ENCODE measurements around the gene CLEC1A. TPM values are rescaled to one million over a fixed set of nuclear protein-coding genes. Genes with fewer than 3 reads are reported as not detected.

Gene CLEC1A
- total RNA-seq, 2 experiments from 2014 or later = not detected

DNA sequence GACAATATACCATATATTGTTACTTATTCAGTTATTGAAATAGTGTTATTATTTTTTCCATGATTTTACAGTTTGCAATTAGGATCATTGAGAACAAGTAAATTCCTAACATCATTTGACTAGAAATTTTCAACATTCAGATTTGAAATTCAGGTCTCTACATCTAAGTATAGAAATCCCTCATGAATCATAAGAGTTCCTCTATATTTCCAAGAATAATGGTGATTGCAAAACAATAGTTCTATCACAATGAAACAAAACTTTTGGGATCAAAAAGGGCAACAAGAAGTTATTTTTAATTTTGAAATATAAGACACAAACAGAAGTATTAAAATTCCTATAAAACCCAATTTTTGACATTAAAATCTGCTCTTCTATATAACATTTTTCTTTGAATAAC, 10.8 kb downstream of the CLEC1A start:
- Histone ChIP-seq H3K9me2 (ENCODE audit: insufficient read depth, low read length) (no peaks in the 10 kb centered on the region), H3K36me3 (ENCODE audit: insufficient read depth, low read length) (no peaks in the 10 kb centered on the region), H2AFZ (ENCODE audit: low read length) (no peak overlapping the region), H3K4me3 (ENCODE audit: low read depth, low read length, poor library complexity, severe bottlenecking) (no peak overlapping the region), H3K79me2 (ENCODE audit: insufficient read depth, low read depth, low read length) (no peaks in the 10 kb centered on the region), H3K4me1 (ENCODE audit: insufficient read depth, low read length, poor library complexity, severe bottlenecking) (no peaks in the 10 kb centered on the region), H4K20me1 (ENCODE audit: insufficient read depth, low read length) (no peaks in the 10 kb centered on the region), H3K4me2 (ENCODE audit: low read length) (no peak overlapping the region), H3K27ac (ENCODE audit: low read depth, low read length, poor library complexity, severe bottlenecking) (no peak overlapping the region), H3K9me3 (ENCODE audit: low read length) (no peaks in the 10 kb centered on the region)
- no peak for DNase-seq (ENCODE audit: low spot score)
- TF ChIP-seq, protein P1, sequence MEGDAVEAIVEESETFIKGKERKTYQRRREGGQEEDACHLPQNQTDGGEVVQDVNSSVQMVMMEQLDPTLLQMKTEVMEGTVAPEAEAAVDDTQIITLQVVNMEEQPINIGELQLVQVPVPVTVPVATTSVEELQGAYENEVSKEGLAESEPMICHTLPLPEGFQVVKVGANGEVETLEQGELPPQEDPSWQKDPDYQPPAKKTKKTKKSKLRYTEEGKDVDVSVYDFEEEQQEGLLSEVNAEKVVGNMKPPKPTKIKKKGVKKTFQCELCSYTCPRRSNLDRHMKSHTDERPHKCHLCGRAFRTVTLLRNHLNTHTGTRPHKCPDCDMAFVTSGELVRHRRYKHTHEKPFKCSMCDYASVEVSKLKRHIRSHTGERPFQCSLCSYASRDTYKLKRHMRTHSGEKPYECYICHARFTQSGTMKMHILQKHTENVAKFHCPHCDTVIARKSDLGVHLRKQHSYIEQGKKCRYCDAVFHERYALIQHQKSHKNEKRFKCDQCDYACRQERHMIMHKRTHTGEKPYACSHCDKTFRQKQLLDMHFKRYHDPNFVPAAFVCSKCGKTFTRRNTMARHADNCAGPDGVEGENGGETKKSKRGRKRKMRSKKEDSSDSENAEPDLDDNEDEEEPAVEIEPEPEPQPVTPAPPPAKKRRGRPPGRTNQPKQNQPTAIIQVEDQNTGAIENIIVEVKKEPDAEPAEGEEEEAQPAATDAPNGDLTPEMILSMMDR (conservative IDR thresholded peaks at IDR 0.05; ENCODE audit: low read length) = no peak
- TF ChIP-seq EZH2phosphoT487 (IDR thresholded peaks at IDR 0.05; ENCODE audit: borderline replicate concordance, low read depth, low read length) = no peak
- ChIA-PET CTCF (ENCODE audit: unreplicated experiment) (no interaction called here), POLR2A (no interaction called here)
- BruUV-seq (replicated peaks) = no TSS peak
- intact Hi-C loops (cut with micrococcal nuclease; ENCODE audit: unreplicated experiment) = no loop called here

DNA sequence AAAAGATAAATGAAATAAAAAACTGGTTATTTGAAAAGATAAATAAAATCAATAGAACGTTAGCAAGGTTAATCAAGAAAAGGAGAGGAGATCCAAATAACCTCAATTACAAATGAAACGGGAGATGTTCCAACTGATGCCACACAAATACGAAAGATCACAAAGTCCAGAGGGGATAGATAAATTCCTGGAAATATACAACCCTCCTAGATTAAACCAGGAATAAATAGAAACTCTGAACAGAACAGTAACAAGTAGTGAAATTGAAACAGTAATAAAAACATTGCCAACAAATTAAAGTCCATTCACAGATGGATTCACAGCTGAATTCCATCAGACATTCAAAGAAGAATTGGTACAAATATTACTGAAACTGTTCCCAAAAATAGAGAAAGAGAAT, 12.4 kb downstream of the CLEC1A start:
- Histone ChIP-seq H3K4me3 (ENCODE audit: low read depth, low read length, poor library complexity, severe bottlenecking) (no peak overlapping the region), H3K27ac (ENCODE audit: low read depth, low read length, poor library complexity, severe bottlenecking) (no peak overlapping the region), H3K9me2 (ENCODE audit: insufficient read depth, low read length) (no peaks in the 10 kb centered on the region), H3K36me3 (ENCODE audit: insufficient read depth, low read length) (no peaks in the 10 kb centered on the region), H3K4me1 (ENCODE audit: insufficient read depth, low read length, poor library complexity, severe bottlenecking) (no peaks in the 10 kb centered on the region), H2AFZ (ENCODE audit: low read length) (no peak overlapping the region), H3K4me2 (ENCODE audit: low read length) (no peak overlapping the region), H3K9me3 (ENCODE audit: low read length) (no peaks in the 10 kb centered on the region), H4K20me1 (ENCODE audit: insufficient read depth, low read length) (no peaks in the 10 kb centered on the region), H3K79me2 (ENCODE audit: insufficient read depth, low read depth, low read length) (no peaks in the 10 kb centered on the region)
- no peak for DNase-seq (ENCODE audit: low spot score)
- TF ChIP-seq, protein P1 (conservative IDR thresholded peaks at IDR 0.05; ENCODE audit: low read length) = no peak
- TF ChIP-seq EZH2phosphoT487 (IDR thresholded peaks at IDR 0.05; ENCODE audit: borderline replicate concordance, low read depth, low read length) = no peak
- intact Hi-C loops (cut with micrococcal nuclease; ENCODE audit: unreplicated experiment) = no loop called here
- CTCF ChIA-PET (ENCODE audit: unreplicated experiment) = no interaction called here
- no TSS peak for BruUV-seq (replicated peaks)
- POLR2A ChIA-PET = interaction anchor here (0.6 kb wide), 1 partner anchor 922 kb away, joined by 3 read pairs; no protein-coding TSS in a partner anchor

- intact Hi-C loops (cut with micrococcal nuclease; ENCODE audit: unreplicated experiment) = no loop called here
- ChIA-PET POLR2A (interaction anchor here (0.6 to 0.7 kb wide), 4 partner anchors 40 to 299 kb away, joined by 3 to 5 read pairs (median 4); no protein-coding TSS in a partner anchor), CTCF (ENCODE audit: unreplicated experiment) (no interaction called here)
- H2AFZ ChIP-seq (ENCODE audit: low read length) = no peak overlapping the region
- H3K9me2 ChIP-seq (ENCODE audit: insufficient read depth, low read length) = no peaks in the 10 kb centered on the region
- no peak overlapping the region for H3K4me3 ChIP-seq (ENCODE audit: low read depth, low read length, poor library complexity, severe bottlenecking)
- H3K4me1 ChIP-seq (ENCODE audit: insufficient read depth, low read length, poor library complexity, severe bottlenecking) = no peaks in the 10 kb centered on the region
- BruUV-seq (replicated peaks) = no TSS peak
- no peak overlapping the region for H3K27ac ChIP-seq (ENCODE audit: low read depth, low read length, poor library complexity, severe bottlenecking)
- DNase-seq (ENCODE audit: low spot score) = no peak
- H3K4me2 ChIP-seq (ENCODE audit: low read length) = no peak overlapping the region
- H4K20me1 ChIP-seq (ENCODE audit: insufficient read depth, low read length) = no peaks in the 10 kb centered on the region
- H3K36me3 ChIP-seq (ENCODE audit: insufficient read depth, low read length) = no peaks in the 10 kb centered on the region
- TF ChIP-seq EZH2phosphoT487 (IDR thresholded peaks at IDR 0.05; ENCODE audit: borderline replicate concordance, low read depth, low read length) = no peak
- TF ChIP-seq, protein P1 (conservative IDR thresholded peaks at IDR 0.05; ENCODE audit: low read length) = no peak
- no peaks in the 10 kb centered on the region for H3K9me3 ChIP-seq (ENCODE audit: low read length)
- H3K79me2 ChIP-seq (ENCODE audit: insufficient read depth, low read depth, low read length) = no peaks in the 10 kb centered on the region
These were observed 14.1 kb downstream of the CLEC1A start for GRCh38 chr12:10084733-10085132.
